Measurements from ENCODE around the gene PDZD11. TPM values are rescaled to one million over a fixed set of nuclear protein-coding genes. Genes with fewer than 3 reads are reported as not detected.
A peak's percentile ranks its signal among the peaks of the same experiment; 100 is the strongest.

PDZD11 gene
- total RNA-seq, 4 donors from 2014 or later: 7.8 to 45.5 (median 23.1) TPM

GRCh38 chrX:70264784-70265183 lies 24.9 kb downstream of the PDZD11 start:
- no peak for DNase-seq
- in situ Hi-C loops (cut with MboI; ENCODE audit: low pct_ligation_motif_present in 1 of 4, low pct_unique_long_range_greater_than_20kb in 1 of 4, low sequenced_read_pairs in 3 of 4): no loop called here
- intact Hi-C loops (cut with DNase I; ENCODE audit: low total_unique reads): no loop called here
- H3K9me3 ChIP-seq: no peaks in the 10 kb centered on the region
- TF ChIP-seq POLR2AphosphoS5 (IDR thresholded peaks at IDR 0.05) (no peak), POLR2A (IDR thresholded peaks at IDR 0.05) (no peak), EP300 (IDR thresholded peaks at IDR 0.05; ENCODE audit: low read depth) (no peak)
- TF ChIP-seq, protein P1, sequence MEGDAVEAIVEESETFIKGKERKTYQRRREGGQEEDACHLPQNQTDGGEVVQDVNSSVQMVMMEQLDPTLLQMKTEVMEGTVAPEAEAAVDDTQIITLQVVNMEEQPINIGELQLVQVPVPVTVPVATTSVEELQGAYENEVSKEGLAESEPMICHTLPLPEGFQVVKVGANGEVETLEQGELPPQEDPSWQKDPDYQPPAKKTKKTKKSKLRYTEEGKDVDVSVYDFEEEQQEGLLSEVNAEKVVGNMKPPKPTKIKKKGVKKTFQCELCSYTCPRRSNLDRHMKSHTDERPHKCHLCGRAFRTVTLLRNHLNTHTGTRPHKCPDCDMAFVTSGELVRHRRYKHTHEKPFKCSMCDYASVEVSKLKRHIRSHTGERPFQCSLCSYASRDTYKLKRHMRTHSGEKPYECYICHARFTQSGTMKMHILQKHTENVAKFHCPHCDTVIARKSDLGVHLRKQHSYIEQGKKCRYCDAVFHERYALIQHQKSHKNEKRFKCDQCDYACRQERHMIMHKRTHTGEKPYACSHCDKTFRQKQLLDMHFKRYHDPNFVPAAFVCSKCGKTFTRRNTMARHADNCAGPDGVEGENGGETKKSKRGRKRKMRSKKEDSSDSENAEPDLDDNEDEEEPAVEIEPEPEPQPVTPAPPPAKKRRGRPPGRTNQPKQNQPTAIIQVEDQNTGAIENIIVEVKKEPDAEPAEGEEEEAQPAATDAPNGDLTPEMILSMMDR (IDR thresholded peaks at IDR 0.05): no peak
- no peak overlapping the region for H3K27ac ChIP-seq
- no peaks in the 10 kb centered on the region for H3K36me3 ChIP-seq
- H3K4me1 ChIP-seq: no peaks in the 10 kb centered on the region
- H3K27me3 ChIP-seq: no peaks in the 10 kb centered on the region
- H3K4me3 ChIP-seq: no peak overlapping the region
- WGBS, 2 donors (ENCODE audit: low coverage in 1 of 2): 57 to 74% methylated on average over 3 of the region's 3 CpGs

DNA sequence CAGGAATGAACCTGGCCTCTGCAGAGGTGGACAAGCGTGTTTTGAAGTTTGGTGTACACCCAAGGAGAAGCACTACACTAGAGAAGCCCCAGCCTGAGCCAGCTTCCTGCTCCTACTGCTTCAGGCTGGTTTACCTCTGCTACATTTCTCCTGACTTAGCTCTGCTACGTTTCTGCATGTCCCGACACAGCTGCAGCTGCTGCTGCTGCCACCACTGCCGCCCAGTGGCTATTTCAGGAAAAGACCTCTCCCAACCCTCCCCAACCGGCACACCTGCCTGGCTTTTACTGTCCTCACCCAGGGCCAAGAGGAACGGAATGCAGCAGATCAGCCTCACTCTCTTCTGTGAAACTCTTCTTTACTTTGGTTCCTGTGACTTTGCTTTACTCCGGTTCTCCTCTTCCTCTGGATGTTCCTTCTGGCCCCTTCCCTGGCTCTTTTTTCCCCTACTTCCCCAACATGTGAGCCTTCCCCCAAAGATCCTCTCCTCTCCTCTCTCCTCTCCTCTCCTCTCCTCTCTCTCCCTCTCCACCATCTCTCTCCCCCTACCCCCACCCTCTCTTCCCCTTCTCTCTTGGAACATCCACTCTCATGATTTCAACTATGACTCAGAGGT lies 26.7 kb downstream of the PDZD11 start:
- TF ChIP-seq, protein P1 (IDR thresholded peaks at IDR 0.05): peak; percentile 26 to 52 (median 38)
- TF ChIP-seq POLR2AphosphoS5 (IDR thresholded peaks at IDR 0.05): no peak
- WGBS, 2 donors (ENCODE audit: low coverage in 1 of 2): 0 to 24% methylated on average over 1 to 7 of the region's 7 CpGs
- intact Hi-C loops (cut with DNase I; ENCODE audit: low total_unique reads) (no loop called here), in situ Hi-C loops (cut with MboI; ENCODE audit: low pct_ligation_motif_present in 1 of 4, low pct_unique_long_range_greater_than_20kb in 1 of 4, low sequenced_read_pairs in 3 of 4) (no loop called here)
- Histone ChIP-seq H3K9me3 (no peaks in the 10 kb centered on the region), H3K27me3 (no peaks in the 10 kb centered on the region), H3K36me3 (no peaks in the 10 kb centered on the region), H3K4me3 (no peak overlapping the region), H3K4me1 (no peaks in the 10 kb centered on the region), H3K27ac (no peak overlapping the region)
- DNase-seq: peak; percentile 55

GRCh38 chrX:70260104-70260503 lies 29.6 kb downstream of the PDZD11 start, which contains the start of gene P2RY4:
Gene P2RY4 (minus strand): TSS chrX:70260204. CDS start chrX:70259624, 580 bp downstream.
- intact Hi-C loops (cut with DNase I; ENCODE audit: low total_unique reads): no loop called here
- in situ Hi-C loops (cut with MboI; ENCODE audit: low pct_ligation_motif_present in 1 of 4, low pct_unique_long_range_greater_than_20kb in 1 of 4, low sequenced_read_pairs in 3 of 4): no loop called here
- Histone ChIP-seq H3K4me1 (no peaks in the 10 kb centered on the region), H3K27me3 (no peaks in the 10 kb centered on the region), H3K36me3 (no peaks in the 10 kb centered on the region), H3K9me3 (no peaks in the 10 kb centered on the region), H3K4me3 (no peak within 1 kb of the TSS), H3K27ac (no peak within 1 kb of the TSS)
- TF ChIP-seq POLR2A (IDR thresholded peaks at IDR 0.05) (no peak), EP300 (IDR thresholded peaks at IDR 0.05; ENCODE audit: low read depth) (no peak), POLR2AphosphoS5 (IDR thresholded peaks at IDR 0.05) (no peak)
- TF ChIP-seq, protein P1 (IDR thresholded peaks at IDR 0.05): no peak
- 64% methylated on average over 4 of the region's 4 CpGs; no CpG with 5 or more reads in 1 of the 2 donors for WGBS, 2 donors (ENCODE audit: low coverage in 1 of 2)
- DNase-seq: no peak

DNA sequence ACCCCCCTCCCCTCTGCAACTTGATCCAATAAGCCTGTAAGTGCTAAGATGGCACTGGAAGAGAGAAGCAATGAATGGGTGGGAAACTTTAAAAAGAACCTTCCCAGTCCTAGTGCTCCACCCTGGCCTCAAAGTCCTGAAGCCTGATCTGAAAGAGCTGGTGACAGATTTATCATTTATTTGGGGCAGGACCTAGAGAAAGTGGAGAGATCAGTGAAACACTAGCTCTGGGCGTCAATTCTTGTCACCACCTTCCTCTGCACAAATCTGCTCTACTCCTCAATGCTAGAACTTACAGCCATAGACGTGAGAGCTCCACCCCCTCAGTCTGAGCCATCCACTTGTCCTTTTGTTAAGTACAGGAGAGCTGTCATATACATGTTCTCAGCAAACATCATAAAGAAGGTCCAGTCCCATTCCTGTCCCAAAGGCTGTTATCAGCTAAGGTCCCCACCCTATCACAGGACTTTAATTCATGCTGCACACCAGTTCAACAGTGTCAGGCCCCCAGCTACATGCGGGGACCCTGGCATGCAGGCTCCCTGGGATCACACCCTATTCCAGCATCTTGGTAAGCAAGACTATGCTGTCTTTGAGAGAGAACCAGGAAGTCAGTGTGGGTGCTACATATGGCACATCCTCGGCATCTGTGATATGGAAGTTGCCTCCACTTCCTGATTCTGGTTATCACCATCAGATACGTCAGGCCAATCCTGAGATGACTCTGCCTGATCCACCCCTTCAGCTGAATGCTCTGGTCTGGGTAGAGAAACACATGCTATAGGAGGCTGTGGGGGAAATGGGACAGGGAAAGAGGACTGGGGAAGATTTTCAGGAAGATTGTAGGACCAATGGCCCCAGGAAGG lies 32.1 kb downstream of the PDZD11 start:
- no peak for TF ChIP-seq EP300 (IDR thresholded peaks at IDR 0.05; ENCODE audit: low read depth)
- TF ChIP-seq POLR2AphosphoS5 (IDR thresholded peaks at IDR 0.05): no peak
- no peak for TF ChIP-seq POLR2A (IDR thresholded peaks at IDR 0.05)
- TF ChIP-seq, protein P1 (IDR thresholded peaks at IDR 0.05): no peak
- Histone ChIP-seq H3K36me3 (no peaks in the 10 kb centered on the region), H3K4me1 (no peaks in the 10 kb centered on the region), H3K4me3 (no peak overlapping the region), H3K27ac (no peak overlapping the region), H3K9me3 (no peaks in the 10 kb centered on the region), H3K27me3 (no peaks in the 10 kb centered on the region)
- intact Hi-C loops (cut with DNase I; ENCODE audit: low total_unique reads) (no loop called here), in situ Hi-C loops (cut with MboI; ENCODE audit: low pct_ligation_motif_present in 1 of 4, low pct_unique_long_range_greater_than_20kb in 1 of 4, low sequenced_read_pairs in 3 of 4) (no loop called here)
- WGBS, 2 donors (ENCODE audit: low coverage in 1 of 2): 57% methylated on average over 5 of the region's 5 CpGs; no CpG with 5 or more reads in 1 of the 2 donors
- DNase-seq: no peak
